ENCODE measurements around the gene COL27A1. TPM values are rescaled to one million over a fixed set of nuclear protein-coding genes. Genes with fewer than 3 reads are reported as not detected.

Gene COL27A1
- total and polyA plus RNA-seq, 2 experiments from 2014 or later, result 10.5 to 18.0 TPM

- Histone ChIP-seq H3K4me1 (ENCODE audit: insufficient read depth) (peaks cover 25% of the 10 kb centered on the region), H3K79me2 (replicated peaks; ENCODE audit: insufficient read depth) (peaks cover 19% of the 10 kb centered on the region), H3F3A (replicated peaks; ENCODE audit: low read depth) (no peaks in the 10 kb centered on the region), H3K27ac (ENCODE audit: low read depth) (no peak overlapping the region), H4K20me1 (replicated peaks; ENCODE audit: insufficient read depth) (peaks cover 14% of the 10 kb centered on the region), H3K36me3 (ENCODE audit: insufficient read depth) (no peaks in the 10 kb centered on the region), H3K9me2 (ENCODE audit: insufficient read depth) (no peaks in the 10 kb centered on the region), H3K27me3 (ENCODE audit: insufficient read depth) (no peaks in the 10 kb centered on the region), H3K4me2 (peak overlapping the region; percentile 41), H2AFZ (no peak overlapping the region), H3K4me3 (no peak overlapping the region)
- Mint-ChIP-seq H3K4me1 (peaks cover 17% of the 10 kb centered on the region), H3K27ac (no peak overlapping the region), H3K36me3 (ENCODE audit: low read depth) (peaks cover 3% of the 10 kb centered on the region), H3K27me3 (ENCODE audit: insufficient read depth, low read depth, poor library complexity) (peaks cover 8% of the 10 kb centered on the region), H3K9me3 (no peaks in the 10 kb centered on the region), H3K4me3 (no peak overlapping the region)
- DNase-seq (ENCODE audit: low spot score) (peak; percentile 79), ATAC-seq (peak; percentile 92)
- TF ChIP-seq POLR2AphosphoS5 (IDR thresholded peaks at IDR 0.05; ENCODE audit: low read depth) (no peak), ETS1 (IDR thresholded peaks at IDR 0.05) (no peak), REST (IDR thresholded peaks at IDR 0.05; ENCODE audit: unreplicated experiment) (no peak), NANOG (IDR thresholded peaks at IDR 0.05; ENCODE audit: borderline replicate concordance) (no peak), CTCF (conservative IDR thresholded peaks at IDR 0.05; ENCODE audit: low read depth in 2 of 2) (no peak), EZH2phosphoT487 (IDR thresholded peaks at IDR 0.05; ENCODE audit: unreplicated experiment) (no peak), ZNF114 (CRISPR knock-in tag; IDR thresholded peaks at IDR 0.05) (no peak)
Measured at GRCh38 chr9:114163517-114163951, 8.2 kb downstream of the COL27A1 start.

GRCh38 chr9:114164191-114164794, 9.0 kb downstream of the COL27A1 start:
- Histone ChIP-seq H3K27me3 (ENCODE audit: insufficient read depth) (no peaks in the 10 kb centered on the region), H3K9me2 (ENCODE audit: insufficient read depth) (no peaks in the 10 kb centered on the region), H3F3A (replicated peaks; ENCODE audit: low read depth) (no peaks in the 10 kb centered on the region), H3K27ac (ENCODE audit: low read depth) (no peak overlapping the region), H3K4me3 (no peak overlapping the region), H3K4me2 (no peak overlapping the region), H4K20me1 (replicated peaks; ENCODE audit: insufficient read depth) (peaks cover 7% of the 10 kb centered on the region), H2AFZ (no peak overlapping the region), H3K36me3 (ENCODE audit: insufficient read depth) (no peaks in the 10 kb centered on the region), H3K4me1 (ENCODE audit: insufficient read depth) (peaks cover 21% of the 10 kb centered on the region), H3K79me2 (replicated peaks; ENCODE audit: insufficient read depth) (peaks cover 11% of the 10 kb centered on the region)
- no peak for ATAC-seq
- Mint-ChIP-seq H3K4me3 (no peak overlapping the region), H3K4me1 (peaks cover 15% of the 10 kb centered on the region), H3K27ac (no peak overlapping the region), H3K27me3 (ENCODE audit: insufficient read depth, low read depth, poor library complexity) (peaks cover 8% of the 10 kb centered on the region), H3K36me3 (ENCODE audit: low read depth) (peaks cover 8% of the 10 kb centered on the region), H3K9me3 (no peaks in the 10 kb centered on the region)
- no peak for DNase-seq (ENCODE audit: low spot score)
- TF ChIP-seq ETS1 (IDR thresholded peaks at IDR 0.05) (no peak), EZH2phosphoT487 (IDR thresholded peaks at IDR 0.05; ENCODE audit: unreplicated experiment) (no peak), ZNF114 (CRISPR knock-in tag; IDR thresholded peaks at IDR 0.05) (no peak), JUNB (IDR thresholded peaks at IDR 0.05; ENCODE audit: unreplicated experiment) (no peak), NANOG (IDR thresholded peaks at IDR 0.05; ENCODE audit: borderline replicate concordance) (no peak), REST (IDR thresholded peaks at IDR 0.05; ENCODE audit: unreplicated experiment) (no peak), CTCF (conservative IDR thresholded peaks at IDR 0.05; ENCODE audit: low read depth in 2 of 2) (no peak)

Data from GM23338 (cell line).